ENCODE results near the gene ZNRD2. TPM values are rescaled to one million over a fixed set of nuclear protein-coding genes. Genes with fewer than 3 reads are reported as not detected.
A peak's percentile ranks its signal among the peaks of the same experiment; 100 is the strongest.

Gene ZNRD2
- total and polyA plus RNA-seq, 2 of the 8 experiments (the other 6 are each of a cell fraction or from before 2014, with no cell fraction given): 53.4 to 125 TPM

GRCh38 chr11:65606876-65607613 lies 36.8 kb downstream of the ZNRD2 start (continued):
- TF ChIP-seq ATF2 (IDR thresholded peaks at IDR 0.05; ENCODE audit: low read length) (no peak), SUZ12 (IDR thresholded peaks at IDR 0.05; ENCODE audit: low read length) (0 out of 2 replicates have a peak, but pooled peaks have one; percentile 13), EZH2 (IDR thresholded peaks at IDR 0.05; ENCODE audit: low read depth, low read length, severe bottlenecking) (no peak), BACH1 (IDR thresholded peaks at IDR 0.05; ENCODE audit: low read length) (peak; percentile 86), YY1 (IDR thresholded peaks at IDR 0.05; ENCODE audit: low read depth, low read length) (no peak), TBP (IDR thresholded peaks at IDR 0.05; ENCODE audit: low read depth, low read length) (peak; percentile 38; the same call in 1 of the 2 replicates), CEBPB (IDR thresholded peaks at IDR 0.05; ENCODE audit: low read depth, low read length) (no peak; the same call in 1 of the 2 replicates), EGR1 (IDR thresholded peaks at IDR 0.05; ENCODE audit: borderline replicate concordance, low read depth, low read length) (0 out of 2 replicates have a peak, but pooled peaks have one; percentile 62), KDM4A (IDR thresholded peaks at IDR 0.05; ENCODE audit: low read depth, low read length, severe bottlenecking) (peak; percentile 82), TEAD4 (IDR thresholded peaks at IDR 0.05; ENCODE audit: low read depth, low read length) (0 out of 2 replicates have a peak, but pooled peaks have one; percentile 1), JUND (IDR thresholded peaks at IDR 0.05; ENCODE audit: low read length) (no peak), TCF12 (IDR thresholded peaks at IDR 0.05; ENCODE audit: low read depth, low read length) (no peak; the same call in 1 of the 2 replicates), RBBP5 (IDR thresholded peaks at IDR 0.05; ENCODE audit: borderline replicate concordance, low read depth, low read length) (0 out of 2 replicates have a peak, but pooled peaks have one; percentile 68), ZNF274 (IDR thresholded peaks at IDR 0.05; ENCODE audit: borderline replicate concordance, extremely low read depth, low read length) (no peak), RAD21 (IDR thresholded peaks at IDR 0.05 in 1 of 2, conservative IDR thresholded peaks at IDR 0.05 in 1 of 2; ENCODE audit: low read depth in 2 of 2, low read length in 2 of 2) (no peak), TAF7 (optimal IDR thresholded peaks at IDR 0.05; ENCODE audit: borderline replicate concordance, low read depth, low read length) (no peak), TAF1 (IDR thresholded peaks at IDR 0.05; ENCODE audit: low read depth, low read length) (no peak), CBX5 (IDR thresholded peaks at IDR 0.05; ENCODE audit: low read depth, low read length) (no peak), CTBP2 (IDR thresholded peaks at IDR 0.05; ENCODE audit: borderline replicate concordance, insufficient read depth, insufficient read length, low read length) (no peak), RXRA (IDR thresholded peaks at IDR 0.05; ENCODE audit: insufficient read depth, low read depth, low read length) (no peak), CREB1 (IDR thresholded peaks at IDR 0.05) (peak; percentile 62), SAP30 (IDR thresholded peaks at IDR 0.05; ENCODE audit: insufficient read depth, insufficient replicate concordance, low read length) (no peak)
